Left ventricle myocardium inferior (tissue), 1 donor: ENCODE measurements around the gene TMEM120B. TPM values are rescaled to one million over a fixed set of nuclear protein-coding genes. Genes with fewer than 3 reads are reported as not detected.

Source experiments
- DNase-seq: peaks from one replicate; pipeline ENCODE4 v3.0.0-alpha.2; 2020
- H3K27ac ChIP-seq: fragments of 200-600 bp; replicated peaks from 2 replicates; pipeline ENCODE4 v1.8.0; 2021
- H3K27me3 ChIP-seq: fragments of 200-600 bp; 2 replicates; pipeline ENCODE4 v1.8.0; 2021; ENCODE audit warnings: low read depth
- H3K36me3 ChIP-seq: fragments of 200-600 bp; 2 replicates; pipeline ENCODE4 v1.8.0; 2021
- H3K4me1 ChIP-seq: fragments of 200-600 bp; 2 replicates; pipeline ENCODE4 v1.8.0; 2021
- H3K4me3 ChIP-seq: fragments of 200-600 bp; 2 replicates; pipeline ENCODE4 v1.8.0; 2021; ENCODE audit warnings: mild to moderate bottlenecking, moderate library complexity
- H3K9me3 ChIP-seq: fragments of 200-600 bp; replicated peaks from 2 replicates; pipeline ENCODE4 v1.8.0; 2021
- CTCF ChIP-seq: fragments of 200-600 bp; IDR thresholded peaks from 2 replicates; pipeline ENCODE4 v1.8.0; 2021; ENCODE audit warnings: antibody characterized with exemption, mild to moderate bottlenecking, borderline replicate concordance
- intact Hi-C: fragments of 100-400 bp; cut with micrococcal nuclease; formaldehyde crosslinking; loops from one replicate; pipeline ENCODE4 v1.11.0; 2022
- total RNA-seq: library from RNA; stranded (reverse); fragmentation: NEBNext Ultra II Directional; extraction: Animal tissue kit (Norgen Biotek cat#: 25700); gene quantifications from one replicate; pipeline ENCODE4 v1.2.1, GENCODE V29; 2021
- donor health status: DM: no; HTN: yes; CAD: no; lungs with severe emphysema.

Gene TMEM120B
- total RNA-seq, 1 donor from 2014 or later: 9.2 TPM

GRCh38 chr12:121770813-121771625 lies 58.5 kb downstream of the TMEM120B start:
- Histone ChIP-seq H3K4me1 (peaks cover 92% of the 10 kb centered on the region), H3K36me3 (no peaks in the 10 kb centered on the region), H3K27ac (peak overlapping the region; percentile 84), H3K27me3 (no peaks in the 10 kb centered on the region), H3K4me3 (no peak overlapping the region), H3K9me3 (no peaks in the 10 kb centered on the region)
- DNase-seq: no peak
- intact Hi-C loops: loop anchor here (5.0 kb wide), 1 partner anchor 74 kb away; no protein-coding TSS in a partner anchor
- no peak for TF ChIP-seq CTCF

DNA sequence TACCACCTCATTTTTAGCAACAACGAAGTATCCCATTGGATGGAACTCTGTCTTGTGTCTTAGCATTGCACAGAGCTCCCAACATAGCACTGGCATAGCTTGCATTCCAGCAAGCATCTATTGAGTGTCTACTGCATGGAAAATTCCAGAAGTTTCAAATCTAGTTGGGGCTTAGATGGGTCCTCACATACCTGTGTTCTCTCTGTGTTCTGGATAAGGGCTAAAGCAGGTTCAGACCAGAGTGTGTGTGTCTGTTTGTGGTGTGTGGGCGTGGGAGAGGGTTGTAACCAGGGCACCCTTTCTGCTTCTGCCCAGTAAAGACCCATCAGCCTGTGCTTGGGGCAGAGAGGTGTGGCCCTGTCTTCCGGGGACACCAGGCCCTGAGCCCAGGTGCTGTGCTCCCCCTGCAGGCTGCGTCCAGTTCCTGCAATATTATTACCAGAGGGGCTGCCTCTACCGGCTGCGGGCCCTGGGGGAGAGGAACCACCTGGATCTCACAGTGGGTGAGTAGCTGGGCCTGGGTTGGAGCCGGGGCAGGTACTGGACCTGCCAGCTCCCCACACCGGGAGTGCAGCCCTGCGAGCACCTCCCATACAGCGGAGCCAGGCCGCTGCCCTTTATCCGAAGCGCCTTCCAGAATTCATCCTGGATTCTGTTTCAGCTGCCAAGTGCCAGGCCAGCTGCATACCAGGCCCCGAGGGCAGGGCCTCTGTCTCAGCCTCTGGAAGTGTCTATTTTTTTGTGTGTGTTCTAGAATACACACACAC lies 60.6 kb downstream of the TMEM120B start:
- DNase-seq: peak; percentile 58
- peak overlapping the region; percentile 73 for H3K27ac ChIP-seq
- no peaks in the 10 kb centered on the region for H3K36me3 ChIP-seq
- peak overlapping the region; percentile 15 for H3K4me3 ChIP-seq
- H3K27me3 ChIP-seq: no peaks in the 10 kb centered on the region
- TF ChIP-seq CTCF: peak; percentile 84
- peaks cover 77% of the 10 kb centered on the region for H3K4me1 ChIP-seq
- intact Hi-C loops: loop anchor here (5.0 kb wide), 1 partner anchor 76 kb away; no protein-coding TSS in a partner anchor
- no peaks in the 10 kb centered on the region for H3K9me3 ChIP-seq

- peaks cover 13% of the 10 kb centered on the region for H3K36me3 ChIP-seq
- no peaks in the 10 kb centered on the region for H3K27me3 ChIP-seq
- intact Hi-C loops: loop anchor here (5.0 kb wide), 1 partner anchor 78 kb away; no protein-coding TSS in a partner anchor
- TF ChIP-seq CTCF: no peak
- no peak overlapping the region for H3K27ac ChIP-seq
- no peaks in the 10 kb centered on the region for H3K9me3 ChIP-seq
- H3K4me3 ChIP-seq: no peak overlapping the region
- no peak for DNase-seq
- H3K4me1 ChIP-seq: peaks cover 60% of the 10 kb centered on the region
Measured at GRCh38 chr12:121774968-121775474, 62.5 kb downstream of the TMEM120B start.

DNA sequence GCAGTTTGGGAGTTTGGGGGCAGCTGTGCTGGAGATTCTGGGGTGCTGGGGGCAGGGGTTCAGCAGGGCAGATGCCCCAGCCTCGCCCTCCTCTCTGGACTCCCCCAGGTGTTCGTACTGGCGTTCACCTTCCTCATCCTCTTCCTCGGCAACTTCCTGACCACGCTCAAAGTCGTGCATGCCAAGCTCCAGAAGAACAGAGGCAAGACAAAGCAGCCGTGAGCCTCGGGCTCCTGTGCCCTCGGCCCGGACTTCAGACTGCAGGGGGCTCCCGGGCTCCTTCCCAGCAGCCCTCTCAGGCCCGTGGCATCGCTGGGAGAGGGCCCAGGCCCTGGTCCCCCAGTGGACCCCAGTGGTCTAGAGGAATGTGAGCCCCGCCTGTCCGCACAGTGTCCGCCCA lies 62.9 kb downstream of the TMEM120B start:
- DNase-seq: no peak
- Histone ChIP-seq H3K9me3 (no peaks in the 10 kb centered on the region), H3K27me3 (no peaks in the 10 kb centered on the region), H3K4me1 (peaks cover 55% of the 10 kb centered on the region), H3K36me3 (peaks cover 17% of the 10 kb centered on the region), H3K4me3 (no peak overlapping the region), H3K27ac (peak overlapping the region; percentile 42)
- intact Hi-C loops: no loop called here
- no peak for TF ChIP-seq CTCF
